ENCODE data around the gene SLC9A9. TPM values are rescaled to one million over a fixed set of nuclear protein-coding genes. Genes with fewer than 3 reads are reported as not detected.

Gene SLC9A9
- polyA plus RNA-seq, 1 of the 3 experiments (the other 2 are of a cell fraction): 0.05 TPM

DNA sequence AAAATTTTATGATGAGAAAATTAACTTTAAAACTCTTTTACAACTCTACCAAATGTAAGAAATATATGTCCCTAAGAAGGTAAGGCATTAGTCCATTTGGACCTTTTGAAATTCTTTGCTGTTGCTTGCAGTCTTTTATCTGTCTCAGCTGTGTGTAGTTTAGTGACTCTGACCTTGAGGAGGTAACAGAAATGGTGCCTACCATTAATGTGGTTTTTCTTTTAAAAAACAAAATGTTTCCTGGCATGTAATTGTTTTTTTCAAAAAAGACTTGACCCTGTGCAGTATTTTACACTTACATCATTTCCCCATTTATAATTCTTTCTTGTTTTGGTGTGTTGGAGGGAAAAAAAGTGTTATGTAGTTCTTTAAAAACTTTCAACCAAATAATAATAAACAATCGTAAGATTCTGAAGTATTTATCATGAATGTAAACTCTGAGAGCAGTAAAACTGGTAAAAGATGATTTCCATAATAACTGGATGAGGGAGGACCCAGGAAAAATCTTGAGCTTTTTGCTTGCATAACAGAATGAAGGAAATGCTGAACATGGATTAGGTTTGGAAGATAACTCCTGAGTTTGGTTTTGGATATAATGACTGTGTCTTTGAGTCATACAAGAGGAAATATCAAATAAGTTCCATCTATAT lies 503.6 kb downstream of the SLC9A9 start:
- Histone ChIP-seq H3K9me3 (no peaks in the 10 kb centered on the region), H3K9ac (no peak overlapping the region), H3K4me1 (ENCODE audit: control insufficient read depth in 1 of 2, insufficient read depth in 2 of 2, low read depth in 1 of 2, low read length in 1 of 2) (no peaks in the 10 kb centered on the region), H3K27me3 (ENCODE audit: insufficient read depth) (peaks cover 5% of the 10 kb centered on the region; the same call in 1 of the 2 replicates), H3K9me2 (no peaks in the 10 kb centered on the region), H3K4me3 (ENCODE audit: low read depth in 2 of 2, low read length in 1 of 2) (no peak overlapping the region), H3F3A (replicated peaks; ENCODE audit: insufficient read depth) (no peaks in the 10 kb centered on the region), H3K27ac (ENCODE audit: low read depth in 2 of 2, low read length in 1 of 2) (no peak overlapping the region), H3K4me2 (no peak overlapping the region), H3K36me3 (replicated peaks in 1 of 2; ENCODE audit: control insufficient read depth in 1 of 2, insufficient read depth in 2 of 2, low read length in 1 of 2) (no peaks in the 10 kb centered on the region), H3K79me2 (ENCODE audit: insufficient read depth) (no peaks in the 10 kb centered on the region), H2AFZ (ENCODE audit: low read depth) (no peak overlapping the region), H4K20me1 (ENCODE audit: insufficient read depth) (no peaks in the 10 kb centered on the region)
- ChIA-PET POLR2A (no interaction called here), CTCF (no interaction called here)
- no peak for TF ChIP-seq PBX3 (IDR thresholded peaks at IDR 0.05)
- TF ChIP-seq MXI1 (IDR thresholded peaks at IDR 0.05; ENCODE audit: low read depth, low read length): no peak
- TF ChIP-seq, protein P1, sequence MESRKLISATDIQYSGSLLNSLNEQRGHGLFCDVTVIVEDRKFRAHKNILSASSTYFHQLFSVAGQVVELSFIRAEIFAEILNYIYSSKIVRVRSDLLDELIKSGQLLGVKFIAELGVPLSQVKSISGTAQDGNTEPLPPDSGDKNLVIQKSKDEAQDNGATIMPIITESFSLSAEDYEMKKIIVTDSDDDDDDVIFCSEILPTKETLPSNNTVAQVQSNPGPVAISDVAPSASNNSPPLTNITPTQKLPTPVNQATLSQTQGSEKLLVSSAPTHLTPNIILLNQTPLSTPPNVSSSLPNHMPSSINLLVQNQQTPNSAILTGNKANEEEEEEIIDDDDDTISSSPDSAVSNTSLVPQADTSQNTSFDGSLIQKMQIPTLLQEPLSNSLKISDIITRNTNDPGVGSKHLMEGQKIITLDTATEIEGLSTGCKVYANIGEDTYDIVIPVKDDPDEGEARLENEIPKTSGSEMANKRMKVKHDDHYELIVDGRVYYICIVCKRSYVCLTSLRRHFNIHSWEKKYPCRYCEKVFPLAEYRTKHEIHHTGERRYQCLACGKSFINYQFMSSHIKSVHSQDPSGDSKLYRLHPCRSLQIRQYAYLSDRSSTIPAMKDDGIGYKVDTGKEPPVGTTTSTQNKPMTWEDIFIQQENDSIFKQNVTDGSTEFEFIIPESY (IDR thresholded peaks at IDR 0.05; ENCODE audit: borderline replicate concordance, low read depth): no peak
- no peak for TF ChIP-seq SMC3 (IDR thresholded peaks at IDR 0.05; ENCODE audit: low read depth, low read length)
- TF ChIP-seq POLR2AphosphoS5 (IDR thresholded peaks at IDR 0.05; ENCODE audit: low read depth, low read length): no peak
- TF ChIP-seq GABPA (IDR thresholded peaks at IDR 0.05; ENCODE audit: low read depth): no peak
- no peak for TF ChIP-seq TAF1 (IDR thresholded peaks at IDR 0.05; ENCODE audit: borderline replicate concordance, low read depth, low read length)
- TF ChIP-seq REST (IDR thresholded peaks at IDR 0.05; ENCODE audit: low read depth, low read length): no peak
- no peak for TF ChIP-seq FOXJ3 (CRISPR knock-in tag; IDR thresholded peaks at IDR 0.05)
- TF ChIP-seq, protein P2, sequence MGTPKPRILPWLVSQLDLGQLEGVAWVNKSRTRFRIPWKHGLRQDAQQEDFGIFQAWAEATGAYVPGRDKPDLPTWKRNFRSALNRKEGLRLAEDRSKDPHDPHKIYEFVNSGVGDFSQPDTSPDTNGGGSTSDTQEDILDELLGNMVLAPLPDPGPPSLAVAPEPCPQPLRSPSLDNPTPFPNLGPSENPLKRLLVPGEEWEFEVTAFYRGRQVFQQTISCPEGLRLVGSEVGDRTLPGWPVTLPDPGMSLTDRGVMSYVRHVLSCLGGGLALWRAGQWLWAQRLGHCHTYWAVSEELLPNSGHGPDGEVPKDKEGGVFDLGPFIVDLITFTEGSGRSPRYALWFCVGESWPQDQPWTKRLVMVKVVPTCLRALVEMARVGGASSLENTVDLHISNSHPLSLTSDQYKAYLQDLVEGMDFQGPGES (IDR thresholded peaks at IDR 0.05; ENCODE audit: low read depth, low read length): no peak
- TF ChIP-seq YY1 (IDR thresholded peaks at IDR 0.05; ENCODE audit: low read depth): no peak
- TF ChIP-seq, protein P3, sequence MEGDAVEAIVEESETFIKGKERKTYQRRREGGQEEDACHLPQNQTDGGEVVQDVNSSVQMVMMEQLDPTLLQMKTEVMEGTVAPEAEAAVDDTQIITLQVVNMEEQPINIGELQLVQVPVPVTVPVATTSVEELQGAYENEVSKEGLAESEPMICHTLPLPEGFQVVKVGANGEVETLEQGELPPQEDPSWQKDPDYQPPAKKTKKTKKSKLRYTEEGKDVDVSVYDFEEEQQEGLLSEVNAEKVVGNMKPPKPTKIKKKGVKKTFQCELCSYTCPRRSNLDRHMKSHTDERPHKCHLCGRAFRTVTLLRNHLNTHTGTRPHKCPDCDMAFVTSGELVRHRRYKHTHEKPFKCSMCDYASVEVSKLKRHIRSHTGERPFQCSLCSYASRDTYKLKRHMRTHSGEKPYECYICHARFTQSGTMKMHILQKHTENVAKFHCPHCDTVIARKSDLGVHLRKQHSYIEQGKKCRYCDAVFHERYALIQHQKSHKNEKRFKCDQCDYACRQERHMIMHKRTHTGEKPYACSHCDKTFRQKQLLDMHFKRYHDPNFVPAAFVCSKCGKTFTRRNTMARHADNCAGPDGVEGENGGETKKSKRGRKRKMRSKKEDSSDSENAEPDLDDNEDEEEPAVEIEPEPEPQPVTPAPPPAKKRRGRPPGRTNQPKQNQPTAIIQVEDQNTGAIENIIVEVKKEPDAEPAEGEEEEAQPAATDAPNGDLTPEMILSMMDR (IDR thresholded peaks at IDR 0.05): no peak
- no peak for TF ChIP-seq FOSL2 (IDR thresholded peaks at IDR 0.05; ENCODE audit: borderline replicate concordance, low read depth)
- no peak for TF ChIP-seq EP300 (IDR thresholded peaks at IDR 0.05; ENCODE audit: borderline replicate concordance in 1 of 2, low read depth in 1 of 2, low read length in 1 of 2)
- TF ChIP-seq ELF1 (IDR thresholded peaks at IDR 0.05): no peak
- no peak for TF ChIP-seq RAD21 (IDR thresholded peaks at IDR 0.05; ENCODE audit: low read length)
- 0% methylated on average over 1 of the region's 1 CpG for WGBS (ENCODE audit: low lambda C conversion rate)
- DNase-seq: no peak

All from SK-N-SH (cell line).